Progenitor cell of endocrine pancreas (in vitro differentiated cells): Measurements from ENCODE around the gene FAM174B. TPM values are rescaled to one million over a fixed set of nuclear protein-coding genes. Genes with fewer than 3 reads are reported as not detected.

ENCODE experiments used
- DNase-seq: peaks from one replicate; pipeline ENCODE4 v3.0.0; 2021; ENCODE audit warnings: low spot score; ENCODE audit not compliant: unreplicated experiment
- H3K27ac Mint-ChIP-seq: 2 replicates; pipeline ENCODE4 v1.8.0; 2021; ENCODE audit warnings: mild to moderate bottlenecking, moderate library complexity, mixed read lengths
- H3K27me3 Mint-ChIP-seq: 2 replicates; pipeline ENCODE4 v1.8.0; 2021; ENCODE audit warnings: mixed read lengths
- H3K36me3 Mint-ChIP-seq: 2 replicates; pipeline ENCODE4 v1.8.0; 2022; ENCODE audit warnings: mixed read lengths; ENCODE audit not compliant: insufficient read depth
- H3K4me1 Mint-ChIP-seq: 2 replicates; pipeline ENCODE4 v1.8.0; 2021; ENCODE audit warnings: low read depth, mixed read lengths
- H3K4me3 Mint-ChIP-seq: 2 replicates; pipeline ENCODE4 v1.8.0; 2021; ENCODE audit warnings: low read depth, mild to moderate bottlenecking, moderate library complexity, mixed read lengths
- H3K9me3 Mint-ChIP-seq: 2 replicates; pipeline ENCODE4 v1.8.0; 2021; ENCODE audit warnings: low read depth, mixed read lengths
- CTCF ChIP-seq: fragments of 200-600 bp; sonication (generic); IDR thresholded peaks from one replicate; pipeline ENCODE4 v1.5.0; 2021; ENCODE audit warnings: antibody characterized with exemption, mild to moderate bottlenecking; ENCODE audit not compliant: unreplicated experiment
- total RNA-seq: library from RNA; stranded (reverse); gene quantifications from 2 replicates; pipeline ENCODE4 v1.2.1, GENCODE V29; 2021

FAM174B gene
- total RNA-seq, 1 donor from 2014 or later: 37.0 TPM

- peaks cover 20% of the 10 kb centered on the region for H3K9me3 Mint-ChIP-seq
- H3K4me1 Mint-ChIP-seq: peaks cover 15% of the 10 kb centered on the region
- no peak overlapping the region for H3K4me3 Mint-ChIP-seq
- H3K27me3 Mint-ChIP-seq: peaks cover 20% of the 10 kb centered on the region
- no peak overlapping the region for H3K27ac Mint-ChIP-seq
- DNase-seq: no peak
- peaks cover 16% of the 10 kb centered on the region for H3K36me3 Mint-ChIP-seq
- TF ChIP-seq CTCF: no peak
Observed at GRCh38 chr15:92687195-92687602, 31.6 kb upstream of the FAM174B start.

GRCh38 chr15:92683511-92683834 lies 27.9 kb upstream of the FAM174B start:
- peak; percentile 72 for TF ChIP-seq CTCF
- DNase-seq: peak; percentile 32
- Mint-ChIP-seq H3K36me3 (peaks cover 8% of the 10 kb centered on the region), H3K27me3 (peaks cover 20% of the 10 kb centered on the region), H3K4me3 (no peak overlapping the region), H3K9me3 (peaks cover 8% of the 10 kb centered on the region), H3K27ac (no peak overlapping the region), H3K4me1 (peaks cover 15% of the 10 kb centered on the region)

- Mint-ChIP-seq H3K4me3 (no peak overlapping the region), H3K4me1 (peaks cover 15% of the 10 kb centered on the region), H3K27ac (no peak overlapping the region), H3K9me3 (peaks cover 3% of the 10 kb centered on the region), H3K27me3 (peaks cover 16% of the 10 kb centered on the region), H3K36me3 (peaks cover 3% of the 10 kb centered on the region)
- no peak for DNase-seq
- TF ChIP-seq CTCF: no peak
Observed at GRCh38 chr15:92682741-92683510, 27.4 kb upstream of the FAM174B start.

GRCh38 chr15:92681141-92681631 lies 25.6 kb upstream of the FAM174B start:
- Mint-ChIP-seq H3K9me3 (no peaks in the 10 kb centered on the region), H3K36me3 (no peaks in the 10 kb centered on the region), H3K4me1 (peaks cover 3% of the 10 kb centered on the region), H3K27ac (no peak overlapping the region), H3K4me3 (no peak overlapping the region), H3K27me3 (peaks cover 15% of the 10 kb centered on the region)
- TF ChIP-seq CTCF: no peak
- DNase-seq: no peak

- Mint-ChIP-seq H3K4me1 (peaks cover 8% of the 10 kb centered on the region), H3K9me3 (no peaks in the 10 kb centered on the region), H3K4me3 (no peak overlapping the region), H3K27ac (no peak overlapping the region), H3K27me3 (peaks cover under 1% of the 10 kb centered on the region), H3K36me3 (no peaks in the 10 kb centered on the region)
- no peak for TF ChIP-seq CTCF
- no peak for DNase-seq
Observed at GRCh38 chr15:92677999-92678398, 22.4 kb upstream of the FAM174B start.
